K562 (cell line): Measurements from ENCODE around the gene CEACAM21.

Experiments
- C11orf30 ChIP-seq: fragments of 450-650 bp; IDR thresholded peaks from 2 replicates; pipeline ENCODE4 v1.6.1; 2016; ENCODE audit warnings: low read depth, mild to moderate bottlenecking
- CTCF ChIP-seq, 3 experiments: IDR thresholded peaks in 2 of 3; conservative IDR thresholded peaks in 1 of 3; 2 replicates each; pipeline ENCODE4 v1.5.1; 2011 to 2012; ENCODE audit warnings: low read length in 3 of 3, mild to moderate bottlenecking in 3 of 3, control low read depth in 2 of 3, improper control_type of control experiment in 1 of 3, inconsistent platforms in 1 of 3, low read depth in 1 of 3, mixed read lengths in 1 of 3, moderate library complexity in 1 of 3; ENCODE audit not compliant: insufficient read depth in 2 of 3
- HDAC3 ChIP-seq: fragments of 450-650 bp; IDR thresholded peaks from 2 replicates; pipeline ENCODE4 v1.6.1; 2018; ENCODE audit warnings: borderline replicate concordance, mild to moderate bottlenecking, moderate library complexity; ENCODE audit not compliant: partially characterized antibody
- HMG20A ChIP-seq: fragments of 450-650 bp; formaldehyde crosslinking; conservative IDR thresholded peaks from 2 replicates; pipeline ENCODE4 v1.4.0; 2020; ENCODE audit warnings: mild to moderate bottlenecking, mixed read lengths
- MYC ChIP-seq, 2 experiments: fragments of 250-450 bp in 1 of 2; sonication (Bioruptor Pico) in 1 of 2; IDR thresholded peaks; 2 replicates each; pipeline versions ENCODE4 v1.5.1 to v1.6.1; 2012 to 2021; ENCODE audit warnings: low read depth in 2 of 2, borderline replicate concordance in 1 of 2, improper control_type of control experiment in 1 of 2, low read length in 1 of 2, mild to moderate bottlenecking in 1 of 2, moderate library complexity in 1 of 2
- PHF20 ChIP-seq: fragments of 450-650 bp; IDR thresholded peaks from 2 replicates; pipeline ENCODE4 v1.6.1; 2018; ENCODE audit not compliant: partially characterized antibody
- POLR2A ChIP-seq: fragments of 450-650 bp; conservative IDR thresholded peaks from 2 replicates; pipeline ENCODE4 v1.6.1; 2016
- PRMT5 ChIP-seq: sonication (generic); formaldehyde crosslinking; IDR thresholded peaks from 2 replicates; pipeline ENCODE4 v1.5.0; 2020; ENCODE audit warnings: missing genetic modification reagents
- TAF1 ChIP-seq: IDR thresholded peaks from 2 replicates; pipeline ENCODE4 v1.6.1; 2011; ENCODE audit warnings: mild to moderate bottlenecking, low read length, moderate library complexity; ENCODE audit not compliant: insufficient read depth, control insufficient read depth, severe bottlenecking; ENCODE audit errors: extremely low read depth
- THAP12 ChIP-seq: fragments of 250-450 bp; sonication (Bioruptor Pico); IDR thresholded peaks from 2 replicates; pipeline ENCODE4 v1.9.0; 2021; ENCODE audit warnings: mild to moderate bottlenecking, inconsistent platforms
- ZBTB1 ChIP-seq: sonication (generic); formaldehyde crosslinking; IDR thresholded peaks from 2 replicates; pipeline ENCODE4 v1.8.1; 2023; ENCODE audit warnings: missing genetic modification reagents, low read depth, mild to moderate bottlenecking, borderline replicate concordance
- ZZZ3 ChIP-seq: fragments of 450-650 bp; IDR thresholded peaks from 2 replicates; pipeline ENCODE4 v1.6.1; 2016; ENCODE audit warnings: antibody characterized with exemption, mild to moderate bottlenecking, moderate library complexity

- TF ChIP-seq HDAC3 = no peak
- TF ChIP-seq PRMT5 (CRISPR knock-in tag) = no peak
- no peak for TF ChIP-seq CTCF (IDR thresholded peaks at IDR 0.05 in 2 of 3, conservative IDR thresholded peaks at IDR 0.05 in 1 of 3; ENCODE audit: insufficient read depth in 2 of 3, low read depth in 1 of 3, low read length in 3 of 3)
- TF ChIP-seq MYC (IDR thresholded peaks at IDR 0.05; ENCODE audit: low read depth, low read length) = no peak
- TF ChIP-seq MYC (CRISPR knock-in tag; IDR thresholded peaks at IDR 0.05; ENCODE audit: borderline replicate concordance, low read depth) = no peak
- TF ChIP-seq THAP12 (CRISPR knock-in tag) = no peak
- no peak for TF ChIP-seq ZBTB1 (CRISPR knock-in tag)
- TF ChIP-seq PHF20 = no peak
- no peak for TF ChIP-seq HMG20A
- TF ChIP-seq POLR2A = no peak
- no peak for TF ChIP-seq ZZZ3
- no peak for TF ChIP-seq TAF1
- TF ChIP-seq C11orf30 = no peak
Observed at GRCh38 chr19:41619018-41619556, 43.1 kb downstream of the CEACAM21 start.
